HG02759 (cell line): ENCODE results near the gene FLVCR1.
"Not testable (repeated sequence)": the region's sequence is repeated elsewhere in the genome, so short reads cannot be mapped to it uniquely, and the experiment has no call there.

Experiments
- ATAC-seq: cut with Tn5 transposase; IDR thresholded peaks from one replicate; pipeline ENCODE4 v1.9.1; 2021; ENCODE audit warnings: mild to moderate bottlenecking, moderate library complexity; ENCODE audit not compliant: unreplicated experiment

Gene FLVCR1

GRCh38 chr1:212914110-212914509 lies 56.0 kb downstream of the FLVCR1 start:
- not testable (repeated sequence) for ATAC-seq

GRCh38 chr1:212914789-212915188 lies 56.7 kb downstream of the FLVCR1 start:
- ATAC-seq = no peak

GRCh38 chr1:212915245-212916091 lies 57.4 kb downstream of the FLVCR1 start:
- no peak for ATAC-seq

GRCh38 chr1:212916481-212917133 lies 58.5 kb downstream of the FLVCR1 start:
- peak; percentile 63 for ATAC-seq

- ATAC-seq = no peak
Measured at GRCh38 chr1:212917134-212917485, 59.0 kb downstream of the FLVCR1 start.

- no peak for ATAC-seq
Measured at GRCh38 chr1:212917858-212918257, 59.8 kb downstream of the FLVCR1 start.

- ATAC-seq = no peak
Measured at GRCh38 chr1:212918824-212919223, 60.7 kb downstream of the FLVCR1 start.

GRCh38 chr1:212920246-212920645 lies 62.2 kb downstream of the FLVCR1 start:
- no peak for ATAC-seq

- ATAC-seq = no peak
Measured at GRCh38 chr1:212920896-212921295, 62.8 kb downstream of the FLVCR1 start.

GRCh38 chr1:212922016-212922415 lies 63.9 kb downstream of the FLVCR1 start:
- ATAC-seq = no peak

GRCh38 chr1:212926372-212926771 lies 68.3 kb downstream of the FLVCR1 start:
- ATAC-seq = no peak

- peak; percentile 87 for ATAC-seq
Measured at GRCh38 chr1:212928323-212929291, 70.5 kb downstream of the FLVCR1 start.

- no peak for ATAC-seq
Measured at GRCh38 chr1:212930986-212931678, 73.1 kb downstream of the FLVCR1 start.

GRCh38 chr1:212933815-212934471 lies 75.9 kb downstream of the FLVCR1 start:
- no peak for ATAC-seq

GRCh38 chr1:212935387-212935981 lies 77.4 kb downstream of the FLVCR1 start:
- ATAC-seq = no peak

- ATAC-seq = no peak
Measured at GRCh38 chr1:212937034-212937433, 79.0 kb downstream of the FLVCR1 start.

GRCh38 chr1:212938846-212939245 lies 80.8 kb downstream of the FLVCR1 start:
- ATAC-seq = no peak

- ATAC-seq = no peak
Measured at GRCh38 chr1:212941452-212941851, 83.4 kb downstream of the FLVCR1 start.

- ATAC-seq = no peak
Measured at GRCh38 chr1:212942679-212943392, 84.8 kb downstream of the FLVCR1 start.
